GM21529 (cell line): Measurements from ENCODE around the gene HNRNPA2B1.
A peak's percentile ranks its signal among the peaks of the same experiment; 100 is the strongest.
"Not testable (repeated sequence)": the region's sequence is repeated elsewhere in the genome, so short reads cannot be mapped to it uniquely, and the experiment has no call there.

ENCODE experiments used
- ATAC-seq: cut with Tn5 transposase; IDR thresholded peaks from one replicate; pipeline ENCODE4 v1.9.1; 2021; ENCODE audit not compliant: unreplicated experiment

HNRNPA2B1 gene

DNA sequence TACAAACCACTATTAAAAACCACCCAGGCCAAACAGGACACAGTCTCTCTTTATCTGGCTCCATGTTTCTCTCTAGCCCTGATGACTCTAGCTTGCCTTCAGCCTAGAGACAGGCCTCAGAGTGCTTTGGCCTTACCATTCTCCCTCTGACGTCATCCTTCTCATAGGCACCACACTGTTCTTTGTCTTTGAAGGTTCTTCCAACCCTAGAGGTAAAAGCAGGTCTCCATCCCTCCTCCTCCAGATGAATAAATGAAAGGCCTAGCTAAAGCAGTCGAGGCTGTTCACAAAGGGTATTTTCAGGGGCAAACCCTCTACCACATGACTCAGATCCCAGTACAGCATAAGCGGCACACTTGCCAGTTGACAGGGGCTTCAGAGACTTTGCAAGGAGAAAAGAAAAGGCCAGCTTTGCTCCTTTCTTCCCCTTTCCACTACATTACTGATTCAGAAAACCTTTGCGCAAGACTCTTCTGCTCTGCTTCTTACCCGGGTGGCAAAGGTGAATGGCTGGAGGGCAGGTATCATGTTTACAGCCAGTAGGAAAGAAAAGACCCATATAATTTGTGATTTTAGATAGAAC, 33.8 kb downstream of the HNRNPA2B1 start:
- peak; percentile 34 for ATAC-seq

DNA sequence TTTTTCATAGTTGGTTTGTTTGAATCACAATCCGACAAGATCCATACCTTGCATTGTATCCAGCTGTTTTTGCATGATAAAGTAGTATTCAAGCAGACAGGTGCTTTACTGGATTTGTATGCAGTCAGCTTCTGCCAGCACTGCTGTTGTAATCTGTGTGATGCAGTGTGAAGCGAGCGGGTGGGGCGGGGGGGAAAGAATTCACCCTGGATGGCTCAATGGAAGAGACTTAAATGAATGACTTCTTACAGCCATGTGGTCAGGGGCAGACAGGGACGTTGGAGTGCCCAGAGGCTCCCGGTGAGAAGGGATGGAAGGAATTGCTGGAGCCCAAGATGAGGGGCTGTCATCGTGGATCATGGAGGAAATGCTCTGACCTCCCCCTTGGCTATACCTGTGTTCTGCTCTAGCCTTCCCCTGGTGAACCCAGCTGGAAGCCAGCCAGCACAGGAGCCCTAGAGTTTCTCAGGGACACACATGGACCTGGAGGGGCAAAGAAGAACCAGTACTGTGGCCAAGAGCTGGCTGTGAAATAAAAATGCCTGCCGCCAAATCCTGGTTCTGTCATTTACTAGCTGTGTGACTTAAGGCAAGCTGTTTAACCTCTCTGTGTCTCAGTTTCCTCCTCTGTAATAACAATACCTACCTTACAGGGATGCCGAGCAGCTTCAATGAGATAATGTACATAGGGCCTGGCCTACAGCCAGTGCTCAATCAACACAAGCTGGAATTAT, 34.4 kb downstream of the HNRNPA2B1 start:
- no peak for ATAC-seq

DNA sequence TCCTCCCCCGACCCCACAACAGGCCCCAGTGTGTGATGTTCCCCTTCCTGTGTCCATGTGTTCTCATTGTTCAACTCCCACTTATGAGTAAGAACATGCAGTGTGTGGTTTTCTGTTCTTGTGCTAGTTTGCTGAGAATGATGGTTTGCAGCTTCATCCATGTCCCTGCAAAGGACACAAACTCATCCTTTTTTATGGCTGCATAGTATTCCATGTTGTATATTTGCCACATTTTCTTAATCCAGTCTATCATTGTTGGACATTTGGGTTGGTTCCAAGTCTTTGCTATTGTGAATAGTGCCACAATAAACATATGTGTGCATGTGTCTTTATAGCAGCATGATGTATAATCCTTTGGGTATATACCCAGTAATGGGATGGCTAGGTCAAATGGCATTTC, 36.7 kb downstream of the HNRNPA2B1 start:
- ATAC-seq = not testable (repeated sequence)

DNA sequence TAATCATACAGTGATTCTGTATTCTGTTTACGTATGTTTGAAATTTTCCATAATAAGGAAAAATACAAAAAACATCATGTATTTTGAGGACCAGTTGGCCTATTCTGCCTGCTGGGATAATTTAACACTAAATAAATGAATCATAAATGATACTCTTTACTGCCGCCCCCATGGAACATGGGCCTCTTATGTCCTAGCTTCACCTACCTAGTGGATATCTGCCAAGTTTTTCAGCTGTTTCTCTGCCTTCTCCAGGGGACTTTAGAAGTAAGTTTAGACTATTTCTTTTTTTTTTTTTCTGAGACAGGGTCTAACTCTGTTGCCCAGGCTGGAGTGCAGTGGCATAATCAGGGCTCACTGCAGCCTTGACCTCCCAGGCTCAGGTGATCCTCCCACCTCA, 38.1 kb downstream of the HNRNPA2B1 start:
- no peak for ATAC-seq

DNA sequence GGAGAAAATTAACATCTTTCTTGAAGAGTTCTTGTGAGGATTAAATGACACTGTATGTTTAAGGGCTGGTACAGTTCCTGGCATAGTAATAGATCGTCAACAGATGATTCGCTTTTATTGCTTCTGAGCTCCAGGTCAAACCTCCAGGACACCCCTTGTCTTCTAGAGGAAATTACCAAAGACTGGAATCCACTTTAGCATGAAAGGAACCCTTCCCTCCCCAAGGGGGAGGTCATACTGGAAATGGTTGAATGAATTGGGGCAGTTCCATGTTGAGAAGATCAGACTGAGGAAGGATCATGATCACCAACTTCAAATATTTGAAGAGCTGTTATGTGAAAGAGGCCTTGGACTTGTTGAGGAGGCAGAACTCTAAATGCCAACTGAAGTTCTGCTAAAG, 39.6 kb downstream of the HNRNPA2B1 start:
- no peak for ATAC-seq

DNA sequence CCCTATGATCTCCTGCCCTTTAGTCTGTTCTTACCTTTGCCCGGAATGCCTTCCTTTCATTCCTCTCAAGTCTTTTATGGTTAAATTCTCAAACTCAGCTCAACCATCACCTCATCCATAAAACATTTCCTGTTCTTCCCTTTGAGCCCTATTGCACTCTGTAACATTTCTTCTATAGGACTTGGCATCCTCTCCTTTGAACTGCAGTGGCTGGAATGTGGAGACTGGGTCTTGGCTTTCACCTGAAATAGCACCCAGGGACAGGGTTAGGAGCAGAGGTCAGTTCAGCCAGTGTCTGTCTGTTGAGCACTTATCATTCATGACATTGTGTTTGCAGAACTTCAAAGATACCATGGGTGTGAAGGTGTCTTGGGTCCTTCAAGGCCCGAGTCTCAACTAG, 41.3 kb downstream of the HNRNPA2B1 start:
- no peak for ATAC-seq

DNA sequence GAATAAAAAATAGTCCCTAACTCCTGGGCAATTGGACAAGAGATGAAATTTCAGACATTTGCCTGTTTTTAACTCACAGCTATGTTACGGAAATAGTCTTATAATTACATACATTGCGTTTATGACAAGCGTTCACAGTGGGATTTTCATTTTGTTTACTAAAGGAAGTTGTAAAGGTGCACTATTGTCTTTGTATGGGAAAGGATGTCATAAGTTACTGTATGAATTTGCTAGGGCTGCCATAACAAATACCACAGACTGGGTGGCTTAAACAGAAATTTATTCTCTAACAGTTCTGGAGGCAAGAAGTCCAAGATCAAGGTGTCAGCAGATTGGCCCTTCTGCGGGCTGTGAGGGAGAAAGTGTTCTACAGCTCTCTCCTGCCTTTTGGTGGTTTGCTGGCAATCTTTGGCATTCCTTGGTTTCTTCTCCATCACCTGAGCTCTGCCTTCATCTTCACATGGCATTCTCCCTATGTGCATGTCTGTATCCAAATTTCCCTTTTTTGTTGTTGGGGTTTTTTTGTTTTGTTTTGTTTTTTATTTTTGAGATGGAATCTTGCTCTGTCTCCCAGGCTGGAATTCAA, 42.9 kb downstream of the HNRNPA2B1 start:
- ATAC-seq = no peak

DNA sequence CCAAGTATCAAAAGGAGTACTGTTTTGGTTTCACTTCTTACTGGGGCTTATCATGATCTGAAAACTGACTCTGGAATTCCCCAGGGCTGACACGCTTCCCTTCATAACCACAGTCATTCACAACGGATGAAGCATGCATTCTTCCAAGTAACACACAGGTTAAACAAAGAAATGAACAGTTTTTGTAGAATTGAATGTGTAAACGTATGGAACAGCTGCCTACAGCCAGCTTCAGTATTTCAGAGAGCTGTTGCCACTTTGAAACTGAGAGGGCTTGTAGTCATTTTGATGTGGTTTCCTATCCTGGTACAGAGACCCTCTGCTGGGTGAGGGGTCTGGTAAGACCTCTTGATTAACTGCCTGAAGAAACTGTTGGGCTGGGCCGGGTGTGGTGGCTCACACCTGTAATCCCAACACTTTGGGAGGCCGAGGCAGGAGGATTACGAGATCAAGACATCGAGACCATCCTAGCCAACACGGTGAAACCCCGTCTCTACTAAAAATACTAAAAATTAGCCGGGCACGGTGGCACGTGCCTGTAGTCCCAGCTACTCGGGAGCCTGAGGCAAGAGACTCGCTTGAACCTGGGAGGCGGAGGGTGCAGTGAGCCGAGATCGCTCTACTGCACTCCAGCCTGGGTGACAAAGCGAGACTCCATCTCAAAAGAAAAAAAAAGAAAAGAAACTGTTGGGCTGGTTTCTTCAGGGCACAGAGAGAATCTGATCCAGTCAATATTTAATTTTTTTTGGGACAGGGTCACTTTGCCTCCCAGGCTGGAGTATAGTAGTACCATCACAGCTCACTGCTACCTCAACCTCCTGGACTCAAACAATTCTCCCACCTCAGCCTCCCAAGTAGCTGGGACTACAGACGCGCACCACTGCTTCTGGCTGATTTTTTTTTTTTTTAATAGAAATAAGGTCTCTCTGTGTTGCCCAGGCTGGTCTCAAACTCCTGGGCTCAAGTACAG, 43.8 kb downstream of the HNRNPA2B1 start:
- peak; percentile 29 for ATAC-seq

DNA sequence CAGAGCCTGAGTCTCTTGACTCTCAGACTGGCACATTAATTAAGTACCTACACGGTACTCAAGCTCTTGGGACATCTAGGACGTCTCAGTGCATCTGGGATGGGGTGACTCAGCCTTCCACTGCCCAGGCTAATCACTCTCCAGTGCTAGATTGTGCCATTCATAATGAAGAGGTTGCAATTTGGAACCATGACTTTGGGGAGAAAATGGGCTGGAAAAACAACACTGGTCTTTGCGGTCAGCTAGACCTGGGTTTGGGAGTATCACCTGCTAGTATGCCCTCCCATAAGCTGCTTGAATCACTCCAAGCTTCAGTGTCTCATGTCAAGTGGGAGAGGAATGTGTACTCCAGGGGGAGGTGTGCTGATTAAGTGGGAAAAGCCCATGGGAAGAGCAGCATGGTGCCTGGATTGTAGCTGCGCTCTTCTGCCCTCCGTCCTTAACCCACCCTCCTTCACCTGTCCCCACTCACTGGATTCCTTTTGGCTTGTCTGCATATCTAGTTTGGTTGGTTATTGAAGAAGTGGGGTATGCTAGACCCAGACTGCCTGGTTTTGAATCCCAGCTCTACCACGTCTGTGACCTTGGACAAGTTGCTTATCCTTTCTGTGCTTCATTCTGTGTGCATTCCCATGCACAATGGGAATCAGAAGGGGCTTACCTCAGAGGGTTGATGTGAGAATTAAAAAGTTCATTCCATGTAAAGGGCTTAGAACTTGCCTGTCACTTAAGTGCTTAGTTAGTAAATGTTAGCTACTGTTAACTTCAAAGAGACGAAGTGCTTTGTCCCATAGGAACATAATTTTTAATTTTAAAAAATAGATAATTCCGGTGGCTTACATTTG, 44.8 kb downstream of the HNRNPA2B1 start:
- no peak for ATAC-seq

DNA sequence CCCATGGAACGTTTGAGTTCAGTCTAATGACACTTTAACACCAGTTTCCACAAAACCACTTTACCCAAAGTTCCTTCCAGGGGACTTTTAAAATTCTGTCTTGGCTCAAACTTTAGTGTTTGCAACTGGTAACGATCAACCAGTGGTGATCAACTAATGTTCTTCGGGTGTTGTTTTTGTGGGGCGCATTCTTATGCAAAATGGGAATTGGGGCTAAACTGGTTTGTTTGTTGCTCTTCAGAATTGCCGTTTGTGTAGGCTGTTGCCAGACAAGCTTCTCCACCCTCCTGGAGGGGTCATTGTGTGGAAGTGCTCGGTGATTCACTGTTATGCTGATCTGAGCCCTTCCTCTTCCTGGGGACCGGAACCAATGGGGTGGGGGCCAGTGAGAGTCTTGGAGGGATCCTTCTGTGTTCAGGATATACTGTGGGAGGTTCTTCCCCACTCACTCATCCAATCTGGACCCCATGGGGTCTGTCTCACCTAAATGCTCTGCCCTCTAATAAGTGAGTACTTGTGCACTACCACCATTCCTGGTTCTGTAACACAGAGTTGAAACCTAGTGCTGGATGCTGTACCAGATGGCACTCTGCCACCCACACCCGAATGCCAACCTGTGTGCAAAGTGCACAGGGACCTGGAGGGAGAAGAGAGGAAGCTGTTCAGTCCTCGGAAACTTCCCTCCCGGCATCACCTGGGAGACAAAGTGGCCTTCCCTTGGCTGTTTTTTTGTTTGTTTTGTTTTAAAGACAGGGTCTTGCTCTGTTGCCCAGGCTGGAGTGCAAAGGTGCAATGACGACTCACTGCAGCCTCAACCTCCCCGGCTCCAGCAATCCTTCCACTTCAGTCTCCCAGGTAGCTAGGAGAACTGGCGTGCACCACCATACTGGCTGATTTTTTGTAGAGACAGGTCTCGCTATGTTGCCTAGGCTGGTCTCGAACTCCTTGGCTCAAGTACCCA, 46.4 kb downstream of the HNRNPA2B1 start:
- no peak for ATAC-seq

DNA sequence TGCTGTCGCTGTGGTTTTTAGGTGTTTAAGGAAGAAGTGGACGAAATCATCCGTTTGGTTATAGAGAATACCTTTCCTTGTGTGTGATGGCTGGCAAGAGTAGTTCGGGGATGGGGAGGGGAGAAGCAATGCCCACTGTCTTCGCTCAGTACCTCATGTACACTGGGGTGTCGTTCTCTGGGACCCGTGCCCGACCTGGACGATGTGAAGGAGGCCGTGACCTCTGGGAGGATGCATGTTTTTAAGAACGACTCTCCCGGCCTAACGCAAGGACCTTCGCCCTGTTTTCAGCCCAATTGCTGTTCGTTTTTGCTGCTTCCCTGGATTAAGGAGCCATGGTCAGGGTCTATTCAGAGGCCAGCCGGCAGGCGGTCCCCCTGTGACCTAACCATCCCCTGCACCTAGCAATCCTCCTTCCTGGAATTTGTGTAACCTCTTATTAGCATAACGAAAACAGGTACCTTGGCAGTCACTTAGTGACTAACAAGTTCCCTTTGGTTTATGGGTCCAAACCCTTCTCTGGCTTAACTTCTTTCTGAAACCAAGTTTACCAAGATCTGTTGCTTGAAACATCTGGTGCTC, 47.2 kb downstream of the HNRNPA2B1 start:
- ATAC-seq = no peak

DNA sequence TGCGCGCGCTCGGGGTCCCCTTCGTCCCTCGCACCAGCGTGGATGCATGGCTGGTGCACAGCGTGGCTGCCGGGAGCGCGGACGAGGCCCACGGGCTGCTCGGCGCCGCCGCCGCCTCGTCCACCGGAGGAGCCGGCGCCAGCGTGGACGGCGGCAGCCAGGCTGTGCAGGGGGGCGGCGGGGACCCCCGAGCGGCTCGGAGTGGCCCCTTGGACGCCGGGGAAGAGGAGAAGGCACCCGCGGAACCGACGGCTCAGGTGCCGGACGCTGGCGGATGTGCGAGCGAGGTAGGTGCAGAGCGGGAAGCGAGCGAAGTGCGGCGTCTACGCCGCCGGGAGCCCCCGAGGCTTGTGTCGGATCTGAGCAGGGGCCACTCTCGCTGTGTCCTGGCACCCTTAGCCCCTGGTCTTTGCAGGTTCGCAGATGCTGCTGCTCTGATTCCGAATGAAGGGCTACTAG, 47.7 kb downstream of the HNRNPA2B1 start:
- ATAC-seq = peak; percentile 26

DNA sequence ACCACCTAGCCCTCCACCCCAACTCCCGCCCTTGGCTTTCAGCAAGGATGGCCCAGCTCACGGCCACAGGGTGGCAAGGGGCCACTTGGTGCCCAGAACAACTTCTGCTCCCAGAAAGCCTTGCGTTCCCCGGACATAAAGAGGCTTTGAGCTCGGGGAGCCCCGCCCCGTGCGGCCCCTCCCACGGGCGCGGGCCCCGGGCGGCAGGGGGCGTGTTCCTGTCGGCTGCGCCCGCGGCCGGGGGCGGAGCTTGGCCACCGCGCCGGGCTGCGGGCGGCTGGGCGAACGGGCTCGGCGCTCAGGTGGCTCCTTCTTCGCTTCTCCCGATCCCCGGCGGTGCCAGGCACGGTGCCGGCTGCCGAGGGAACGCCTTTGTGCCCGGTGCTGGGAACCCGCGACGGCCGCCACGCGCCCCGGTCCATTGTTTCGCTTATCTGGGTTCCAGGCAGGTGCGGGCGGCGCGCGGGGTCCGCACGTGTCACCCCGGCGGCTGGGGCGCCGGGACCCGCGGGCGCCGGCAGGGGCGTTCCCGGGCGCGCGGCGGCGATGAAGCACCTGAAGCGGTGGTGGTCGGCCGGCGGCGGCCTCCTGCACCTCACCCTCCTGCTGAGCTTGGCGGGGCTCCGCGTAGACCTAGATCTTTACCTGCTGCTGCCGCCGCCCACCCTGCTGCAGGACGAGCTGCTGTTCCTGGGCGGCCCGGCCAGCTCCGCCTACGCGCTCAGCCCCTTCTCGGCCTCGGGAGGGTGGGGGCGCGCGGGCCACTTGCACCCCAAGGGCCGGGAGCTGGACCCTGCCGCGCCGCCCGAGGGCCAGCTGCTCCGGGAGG, 48.4 kb downstream of the HNRNPA2B1 start, which contains the start of gene NFE2L3:
Gene NFE2L3 (plus strand): TSS at position 246 of the 829 bp plus-strand sequence. CDS start 301 bp downstream, at position 547.
- ATAC-seq = peak; percentile 75

DNA sequence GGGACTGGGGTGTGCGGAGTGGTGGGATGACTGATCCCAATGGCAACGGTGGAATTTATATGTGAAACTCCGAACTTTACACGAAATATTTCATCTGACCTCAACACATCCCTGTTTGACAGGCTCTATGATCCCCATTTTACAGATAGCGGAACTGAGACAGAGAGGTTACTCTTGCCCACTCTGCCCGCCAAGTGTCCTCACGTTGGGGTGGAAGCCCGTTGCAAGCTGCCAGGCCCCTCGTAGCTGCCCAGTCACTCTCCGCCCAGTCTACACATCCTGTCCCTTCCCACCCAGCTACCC, 48.9 kb downstream of the HNRNPA2B1 start:
- ATAC-seq = no peak

DNA sequence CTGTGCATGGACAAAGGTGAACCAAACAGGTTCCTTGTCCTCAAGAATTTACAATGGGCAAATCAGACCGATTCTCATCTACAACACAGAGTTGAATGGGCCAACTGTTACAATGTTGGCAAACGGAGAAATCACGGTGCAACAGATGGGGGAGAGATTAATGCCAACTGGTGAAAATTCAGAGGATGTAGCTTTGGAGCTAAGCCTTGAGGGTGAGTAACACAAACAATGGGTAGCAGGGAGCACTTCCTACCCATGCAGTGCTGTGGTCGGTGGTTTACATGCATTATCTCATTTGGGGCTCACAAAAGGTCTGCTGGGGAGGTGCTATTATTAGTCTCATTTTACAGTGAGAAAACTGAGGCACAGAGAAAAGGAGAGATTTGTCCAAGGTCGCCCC, 49.5 kb downstream of the HNRNPA2B1 start:
- ATAC-seq = no peak

DNA sequence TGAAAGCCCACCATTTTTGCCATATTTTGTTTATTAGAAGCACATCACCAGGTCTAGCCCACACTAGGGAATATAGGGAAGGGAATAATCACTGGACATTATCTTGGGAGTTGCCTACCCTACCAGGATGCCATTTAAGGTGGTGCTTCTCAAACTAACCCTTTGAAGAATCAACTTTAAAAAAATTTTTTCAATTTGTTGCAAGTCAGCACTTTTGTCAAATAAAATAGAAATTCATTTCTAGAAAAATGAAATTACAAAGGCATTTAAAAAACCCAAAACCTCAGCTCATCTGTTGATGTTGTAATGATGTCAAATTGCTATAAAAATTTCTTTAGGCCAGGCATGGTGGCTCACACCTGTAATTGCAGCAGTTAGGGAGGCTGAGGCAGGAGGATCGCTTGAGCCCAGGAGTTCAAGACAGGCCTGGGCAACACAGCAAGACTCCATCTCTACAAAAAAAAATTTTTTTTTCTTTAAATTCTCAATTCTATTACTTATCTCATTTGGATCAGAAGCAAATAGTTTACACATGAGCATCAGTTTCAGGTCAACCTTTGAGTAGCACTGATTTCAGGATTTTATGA, 51.1 kb downstream of the HNRNPA2B1 start:
- ATAC-seq = no peak

DNA sequence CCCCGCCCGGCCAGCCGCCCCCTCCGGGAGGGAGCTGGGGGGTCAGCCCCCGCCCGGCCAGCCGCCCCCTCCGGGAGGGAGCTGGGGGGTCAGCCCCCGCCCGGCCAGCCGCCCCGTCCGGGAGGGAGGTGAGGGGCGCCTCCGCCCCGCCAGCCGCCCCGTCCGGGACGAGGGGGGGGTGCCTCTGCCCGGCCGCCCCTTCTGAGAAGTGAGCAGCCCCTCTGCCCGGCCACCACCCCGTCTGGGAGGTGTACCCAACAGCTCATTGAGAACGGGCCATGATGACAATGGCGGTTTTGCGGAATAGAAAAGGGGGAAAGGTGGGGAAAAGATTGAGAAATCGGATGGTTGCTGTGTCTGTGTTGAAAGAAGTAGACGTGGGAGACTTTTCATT, 52.2 kb downstream of the HNRNPA2B1 start:
- not testable (repeated sequence) for ATAC-seq
